GM21360 (cell line): ENCODE data around the gene SEMA6A.
"Not testable (repeated sequence)": the region's sequence is repeated elsewhere in the genome, so short reads cannot be mapped to it uniquely, and the experiment has no call there.

ENCODE experiments used
- ATAC-seq: cut with Tn5 transposase; IDR thresholded peaks from one replicate; pipeline ENCODE4 v1.9.1; 2021; ENCODE audit warnings: mild to moderate bottlenecking, moderate library complexity; ENCODE audit not compliant: unreplicated experiment

The SEMA6A gene

DNA sequence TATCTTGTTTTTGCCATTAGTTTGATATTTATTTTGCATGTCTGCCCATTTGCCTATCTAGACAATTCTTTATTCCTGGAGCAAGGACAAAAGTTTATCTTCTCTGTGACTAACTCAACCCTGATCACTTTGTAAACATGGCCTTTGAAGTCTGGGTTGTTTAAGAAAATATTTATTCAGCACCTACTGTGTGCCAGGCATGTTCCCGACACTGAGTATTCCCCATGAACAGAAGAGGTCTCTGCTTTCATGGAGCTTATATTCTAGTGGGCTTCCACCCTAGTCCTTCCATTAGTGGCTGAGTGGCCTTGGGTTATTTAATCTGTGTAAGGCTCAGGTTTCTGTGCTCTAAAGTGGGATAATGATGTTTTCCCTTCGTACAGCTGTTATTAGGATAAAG, 49.7 kb downstream of the SEMA6A start:
- ATAC-seq = no peak

- no peak for ATAC-seq
Observed at GRCh38 chr5:116524051-116524904, 50.3 kb downstream of the SEMA6A start.

GRCh38 chr5:116523182-116523581, 51.4 kb downstream of the SEMA6A start:
- not testable (repeated sequence) for ATAC-seq

DNA sequence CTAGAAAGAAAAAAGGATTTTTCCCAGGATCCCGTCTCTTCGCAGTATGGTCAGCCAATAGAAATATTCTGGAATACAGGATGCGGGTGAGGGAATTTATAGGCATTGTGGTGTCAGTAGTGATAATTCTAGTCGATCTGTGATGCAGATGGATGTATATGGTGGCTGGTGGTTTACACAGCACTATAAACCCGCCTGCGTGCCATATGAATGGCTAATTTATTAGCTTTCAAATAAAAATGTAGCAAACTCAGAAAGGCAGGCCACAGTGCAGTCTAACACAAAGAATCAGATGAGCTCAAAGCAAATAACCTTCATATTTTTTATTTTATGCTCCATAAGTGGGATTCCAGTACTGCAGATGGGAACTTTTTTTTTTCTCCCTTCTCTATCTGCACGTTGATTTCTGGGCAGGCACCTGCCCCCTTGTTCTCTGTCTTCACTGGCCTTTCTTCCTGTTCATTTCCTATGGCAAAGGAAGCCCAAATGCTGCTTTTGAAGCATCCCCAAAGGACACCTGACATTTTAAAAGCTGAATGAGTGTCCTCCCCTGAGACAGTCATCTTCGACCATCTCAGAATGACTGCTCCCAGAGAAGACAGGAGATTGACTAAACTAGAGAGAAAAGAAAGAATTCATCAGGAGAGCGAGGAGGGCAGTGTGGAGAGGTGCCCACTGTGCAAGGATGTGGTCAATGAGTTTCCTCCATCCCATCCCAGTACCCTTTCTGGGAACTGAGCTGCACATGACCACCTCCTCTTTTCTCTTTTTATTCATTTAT, 52.1 kb downstream of the SEMA6A start:
- ATAC-seq = no peak

DNA sequence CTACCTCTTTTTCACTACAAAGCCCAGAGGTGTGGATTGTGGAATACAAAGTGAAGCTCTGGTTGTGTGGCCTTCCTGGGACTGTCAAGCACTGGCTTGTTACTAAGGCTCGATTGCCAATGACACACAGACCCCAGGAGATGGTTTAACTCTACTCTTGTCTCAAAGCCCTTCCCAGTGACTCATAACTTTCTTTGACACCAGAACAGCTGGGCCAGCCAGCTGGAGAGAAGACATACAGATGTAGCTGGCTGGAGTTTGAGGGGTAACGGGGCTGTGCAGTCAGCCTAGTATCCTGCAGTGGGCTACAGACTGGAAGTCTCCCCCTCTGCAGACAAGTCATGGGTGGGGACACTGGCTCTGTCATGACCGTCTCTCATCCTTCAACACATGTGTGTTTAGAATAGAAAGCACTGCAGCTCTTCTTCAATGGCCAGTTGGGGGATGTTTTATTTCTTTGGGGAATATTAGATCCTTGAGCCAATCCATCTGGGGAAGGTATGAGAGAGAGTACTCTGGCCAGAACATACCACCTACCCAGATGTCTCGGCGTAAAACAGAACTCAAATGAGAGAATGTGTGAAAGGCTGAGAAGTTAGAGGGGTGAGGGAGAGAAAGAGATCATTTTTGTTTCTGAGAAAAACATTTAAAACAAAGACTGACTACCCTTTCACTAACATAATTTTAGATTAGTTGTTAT, 53.3 kb downstream of the SEMA6A start:
- ATAC-seq = no peak

- ATAC-seq = no peak
Observed at GRCh38 chr5:116520771-116521170, 53.9 kb downstream of the SEMA6A start.

DNA sequence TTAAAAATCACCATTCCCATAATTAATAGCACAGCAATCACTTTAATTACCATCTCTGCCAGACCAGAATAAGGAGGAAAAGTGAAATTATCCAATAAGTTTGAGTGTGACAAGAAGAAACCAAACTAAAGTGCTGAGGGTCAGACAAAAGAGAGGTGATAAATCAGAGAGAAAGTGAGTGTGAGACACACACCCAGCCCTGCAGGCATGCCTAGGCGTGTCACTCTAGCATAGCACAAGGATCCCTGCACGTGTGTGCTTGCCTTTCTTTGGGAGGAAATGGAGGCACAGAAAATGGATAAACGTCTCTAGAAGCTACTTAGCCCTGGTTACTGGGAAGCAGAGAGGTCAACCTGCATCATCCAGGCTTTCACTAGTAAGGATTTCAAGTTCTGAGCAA, 56.2 kb downstream of the SEMA6A start:
- ATAC-seq = no peak

GRCh38 chr5:116517488-116517887, 57.1 kb downstream of the SEMA6A start:
- no peak for ATAC-seq

- ATAC-seq = no peak
Observed at GRCh38 chr5:116516021-116516420, 58.6 kb downstream of the SEMA6A start.

GRCh38 chr5:116514421-116514970, 60.1 kb downstream of the SEMA6A start:
- no peak for ATAC-seq

DNA sequence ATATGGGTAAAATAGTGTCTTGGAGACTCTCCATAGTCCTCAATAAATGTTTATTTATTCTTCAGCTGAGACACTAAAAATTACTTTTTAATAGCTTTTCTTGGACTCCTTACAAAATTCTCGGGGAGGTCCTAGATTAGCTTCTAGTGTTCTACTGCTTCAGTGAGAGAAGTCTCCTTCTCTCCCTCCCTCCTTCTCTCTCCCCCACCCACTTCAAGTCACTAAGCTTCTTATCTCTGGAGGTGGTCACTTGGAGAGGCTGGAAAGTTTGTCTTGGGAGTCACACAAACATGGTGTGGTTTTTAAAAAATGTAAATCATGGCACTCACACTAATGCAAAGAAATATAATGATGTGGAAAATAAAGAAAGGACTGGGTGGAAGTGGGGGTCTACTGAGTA, 64.1 kb downstream of the SEMA6A start:
- no peak for ATAC-seq

- no peak for ATAC-seq
Observed at GRCh38 chr5:116509483-116510244, 65.0 kb downstream of the SEMA6A start.

- ATAC-seq = no peak
Observed at GRCh38 chr5:116508835-116509234, 65.8 kb downstream of the SEMA6A start.

GRCh38 chr5:116507941-116508655, 66.5 kb downstream of the SEMA6A start:
- no peak for ATAC-seq

- no peak for ATAC-seq
Observed at GRCh38 chr5:116507051-116507537, 67.5 kb downstream of the SEMA6A start.

DNA sequence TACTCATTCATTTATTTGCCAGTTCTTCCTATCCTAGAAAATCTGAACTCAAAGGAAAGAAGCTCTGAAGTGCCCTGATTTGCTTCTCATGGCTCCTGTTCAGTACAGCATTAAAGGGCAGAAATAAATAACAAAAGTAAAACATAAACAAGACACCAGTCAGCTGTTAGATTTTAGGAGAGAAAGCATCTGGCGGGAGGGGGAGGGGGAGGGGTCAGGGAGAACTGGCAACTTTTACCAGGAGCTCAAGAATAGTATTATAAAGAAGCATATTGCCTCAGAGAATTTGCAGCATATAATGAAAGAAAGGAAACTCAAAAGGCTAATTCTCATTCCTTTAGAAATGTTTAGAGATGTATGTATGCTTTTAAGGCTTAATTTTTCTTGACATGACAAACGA, 68.1 kb downstream of the SEMA6A start:
- ATAC-seq = no peak

DNA sequence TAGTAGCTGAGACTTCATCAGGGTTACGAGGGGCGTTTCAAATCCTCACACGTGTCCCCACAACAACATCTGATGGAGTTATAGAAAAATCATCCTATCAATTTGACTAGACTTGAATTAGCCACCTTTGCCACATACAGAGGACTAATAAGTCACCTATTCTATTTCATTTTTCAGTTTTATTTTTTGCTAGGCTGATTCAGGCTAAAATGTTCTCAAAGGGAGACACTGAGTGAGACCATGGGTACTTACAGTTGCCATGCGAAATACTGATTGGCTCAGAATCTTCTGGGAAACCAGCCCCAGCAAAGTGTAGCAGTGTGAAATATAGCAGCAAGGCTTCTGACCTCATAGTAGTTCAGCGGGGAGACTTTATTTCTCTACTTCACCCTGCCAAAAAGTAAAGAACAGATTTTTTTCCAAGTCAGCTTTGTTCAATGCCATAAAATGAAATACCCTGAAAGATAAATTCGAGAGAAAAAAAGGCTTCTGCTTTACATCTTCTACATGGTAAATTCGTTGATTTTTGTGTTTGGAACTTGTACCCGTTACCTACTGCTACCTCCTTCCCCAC, 69.9 kb downstream of the SEMA6A start:
- ATAC-seq = no peak

DNA sequence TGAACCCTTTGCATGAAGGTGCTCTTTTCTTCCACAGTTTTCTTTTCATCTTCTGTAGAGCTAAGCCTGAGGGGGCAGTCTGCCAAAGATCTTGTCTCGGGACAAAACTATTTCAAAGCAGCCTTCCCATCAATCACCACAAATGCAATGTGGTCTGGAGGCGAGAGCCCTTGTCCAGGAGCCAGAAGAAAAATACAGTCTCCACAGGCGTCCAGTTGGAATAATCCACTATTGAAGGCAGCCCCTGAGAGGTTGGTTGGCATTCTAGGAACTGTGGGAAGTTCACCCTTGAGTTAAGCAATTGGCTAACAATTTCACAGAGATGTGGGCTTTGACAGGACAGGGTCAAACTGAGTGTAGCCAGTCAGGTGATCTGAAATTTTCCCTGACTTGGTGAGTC, 72.0 kb downstream of the SEMA6A start:
- no peak for ATAC-seq

DNA sequence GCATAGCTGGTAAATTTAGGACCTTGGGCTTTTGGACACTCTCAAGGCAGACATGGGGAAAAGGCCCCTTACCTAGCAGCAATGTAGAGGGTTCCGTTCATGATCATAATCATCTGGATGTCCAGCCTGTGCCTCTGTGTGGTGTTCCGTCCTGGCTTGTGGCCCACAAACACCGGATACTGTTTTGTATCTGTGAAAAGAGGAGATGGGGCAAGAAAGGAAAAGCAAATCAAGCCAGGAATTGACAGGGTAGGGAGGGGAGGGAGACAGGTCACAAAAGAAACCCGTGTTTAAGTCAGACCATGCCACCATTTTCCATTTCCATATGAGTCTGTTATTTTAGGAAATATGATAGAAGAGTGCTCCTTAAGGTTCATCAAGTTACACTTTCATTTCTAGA, 72.5 kb downstream of the SEMA6A start:
- ATAC-seq = no peak
